Epithelial cell of esophagus (primary cell): ENCODE measurements around the gene EEFSEC.
"Not testable (repeated sequence)": the region's sequence is repeated elsewhere in the genome, so short reads cannot be mapped to it uniquely, and the experiment has no call there.

Experiments used
- DNase-seq: peaks from one replicate; pipeline ENCODE4 v3.0.0; 2010; ENCODE audit warnings: low read depth
- H3K4me3 ChIP-seq: 2 replicates; pipeline ENCODE4 v1.5.1; 2011; ENCODE audit warnings: mild to moderate bottlenecking, low read length, control low read depth
- CTCF ChIP-seq: IDR thresholded peaks from 2 replicates; pipeline ENCODE4 v1.5.1; 2011; ENCODE audit warnings: low read depth, mild to moderate bottlenecking, low read length, control low read depth, inconsistent platforms; ENCODE audit not compliant: insufficient read depth; ENCODE audit errors: missing control alignments

EEFSEC gene

GRCh38 chr3:128151758-128152274 is 1.5 kb upstream of the EEFSEC start:
- no peak overlapping the region for H3K4me3 ChIP-seq
- no peak for TF ChIP-seq CTCF
- DNase-seq, result no peak

DNA sequence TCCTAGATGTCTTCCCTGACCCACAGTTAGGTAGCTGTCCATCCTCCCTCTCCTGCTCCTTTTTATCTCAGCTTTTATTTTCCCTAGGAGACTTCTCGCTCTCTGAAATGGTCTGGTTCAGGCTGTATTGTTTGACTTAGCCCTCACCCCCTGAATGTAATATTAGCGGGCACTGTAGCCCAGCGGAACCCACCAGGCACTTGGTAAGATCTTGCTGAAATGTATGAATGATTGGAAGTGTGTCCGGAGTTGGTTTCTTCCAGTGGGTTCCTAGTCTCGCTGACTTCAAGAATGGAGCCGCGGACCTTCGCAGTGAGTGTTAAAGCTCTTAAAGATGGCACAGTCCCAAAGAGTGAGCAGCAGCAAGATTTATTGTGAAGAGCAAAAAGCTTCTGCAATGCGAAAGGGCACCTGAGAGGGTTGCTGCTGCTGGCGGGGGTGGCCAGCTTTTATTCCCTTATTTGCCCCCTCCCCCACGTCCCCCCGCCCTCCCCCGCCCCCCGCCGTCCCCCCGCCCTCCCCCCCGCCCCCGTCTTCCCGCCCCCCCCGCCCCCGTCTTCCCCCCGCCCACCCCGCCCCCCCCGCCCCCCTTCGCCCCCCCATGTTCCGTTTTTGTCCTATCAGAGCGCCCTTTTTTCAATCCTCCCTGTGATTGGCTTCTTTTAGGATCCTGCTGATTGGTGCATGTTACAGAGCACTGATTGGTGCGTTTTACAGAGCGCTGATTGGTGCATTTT is 694 bp upstream of the EEFSEC start:
- TF ChIP-seq CTCF, result no peak
- peak overlapping the region; percentile 54 for H3K4me3 ChIP-seq
- no peak for DNase-seq

- peak overlapping the region; percentile 54 for H3K4me3 ChIP-seq
These were observed 1.1 kb downstream of the EEFSEC start for GRCh38 chr3:128154354-128154753.

DNA sequence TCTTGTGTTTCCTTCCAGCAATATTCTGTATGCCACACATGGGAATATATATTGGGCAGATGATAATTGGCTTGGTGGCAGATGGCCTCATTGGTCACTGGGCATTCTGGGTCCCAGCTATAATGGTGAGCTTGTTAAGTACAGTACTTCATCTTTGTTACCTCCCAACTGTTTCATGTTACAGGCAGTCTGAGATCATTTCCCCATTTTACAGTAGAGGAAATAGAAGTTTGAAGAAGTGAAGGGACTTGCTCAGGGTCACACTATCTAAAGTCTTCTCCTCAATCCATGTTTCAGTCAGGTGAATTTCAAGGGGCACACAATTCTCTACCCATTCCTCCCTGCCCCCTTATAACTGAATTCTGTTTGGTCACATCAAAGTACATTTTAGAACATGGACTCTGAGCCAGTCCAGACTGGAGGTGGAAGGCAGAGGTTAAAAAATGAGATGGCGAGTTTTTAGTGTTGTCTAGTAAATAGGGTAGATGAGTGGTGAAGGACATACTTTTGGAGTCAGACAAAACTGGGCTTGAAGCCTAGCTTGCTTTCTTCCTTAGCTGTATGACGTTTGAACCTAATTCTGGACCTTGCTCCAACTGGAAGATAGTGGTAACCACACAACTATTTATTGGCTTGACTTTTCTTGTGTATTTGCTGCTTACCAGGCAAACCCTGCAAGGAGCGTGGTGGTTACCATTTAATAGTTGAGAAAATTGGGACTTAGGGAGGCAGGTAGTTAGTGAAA is 2.5 kb downstream of the EEFSEC start:
- H3K4me3 ChIP-seq, result no peak overlapping the region
- DNase-seq, result no peak
- TF ChIP-seq CTCF, result no peak

More at GRCh38 chr3:128154354-128154753, 1.1 kb downstream of the EEFSEC start:
- not testable (repeated sequence) for DNase-seq

DNA sequence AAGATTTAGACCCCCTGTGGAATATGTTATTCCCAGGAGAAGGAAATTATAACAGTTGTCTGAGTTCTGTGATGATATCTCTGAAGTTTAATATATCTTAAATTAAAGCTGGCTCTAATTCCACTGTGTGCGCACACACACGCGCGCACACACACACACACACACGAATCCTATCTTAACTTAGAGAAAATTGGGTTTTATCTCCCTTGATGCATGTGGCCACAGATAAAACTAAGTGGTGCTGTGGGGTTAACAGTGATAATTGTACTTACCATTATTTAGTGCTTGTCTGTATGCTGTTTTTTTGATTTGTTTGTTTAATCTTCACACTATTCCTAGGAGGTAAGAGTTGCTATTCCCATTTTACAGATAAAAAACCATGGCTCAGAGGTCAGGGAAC is 7.4 kb downstream of the EEFSEC start:
- TF ChIP-seq CTCF, result no peak
- no peak overlapping the region for H3K4me3 ChIP-seq
- DNase-seq, result no peak

DNA sequence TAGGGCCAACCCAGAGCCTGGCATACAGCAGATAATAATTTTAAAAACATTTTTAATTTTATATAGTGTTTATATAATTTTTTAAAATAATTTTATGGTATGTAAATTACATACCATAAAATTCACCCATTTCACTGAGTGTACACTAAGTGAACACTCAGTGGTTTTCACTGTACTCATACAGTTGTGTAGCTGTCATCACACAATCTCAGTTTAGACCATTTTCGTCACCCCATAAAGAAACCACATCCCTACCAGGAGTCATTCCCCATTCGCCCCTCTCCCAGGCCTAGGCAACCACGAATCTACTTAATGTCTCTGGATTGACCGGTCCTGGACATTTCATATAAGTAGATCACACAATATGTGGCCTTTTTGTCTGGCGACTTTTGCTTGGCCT is 10.2 kb downstream of the EEFSEC start:
- no peak for DNase-seq
- no peak overlapping the region for H3K4me3 ChIP-seq
- TF ChIP-seq CTCF, result no peak

GRCh38 chr3:128166971-128167453 is 13.7 kb downstream of the EEFSEC start:
- TF ChIP-seq CTCF, result no peak
- H3K4me3 ChIP-seq, result no peak overlapping the region
- no peak for DNase-seq
